Loucy (cell line): ENCODE measurements around the gene SPSB3.

ENCODE experiments used
- H2AFZ ChIP-seq: fragments of 200-600 bp; sonication (generic); 2 replicates; pipeline ENCODE4 v1.6.0; 2016; ENCODE audit warnings: antibody characterized with exemption, mild to moderate bottlenecking, low read length, moderate library complexity
- H3F3A ChIP-seq: fragments of 200-600 bp; 2 replicates; pipeline ENCODE4 v1.6.0; 2016; ENCODE audit warnings: antibody characterized with exemption, low read depth, mild to moderate bottlenecking
- H3K27me3 ChIP-seq: fragments of 200-600 bp; sonication (generic); 2 replicates; pipeline ENCODE4 v1.6.1; 2014; ENCODE audit warnings: low read length, mild to moderate bottlenecking; ENCODE audit not compliant: insufficient read depth, poor library complexity, severe bottlenecking
- H3K36me3 ChIP-seq: fragments of 200-600 bp; sonication (generic); 2 replicates; pipeline ENCODE4 v1.6.1; 2016; ENCODE audit warnings: low read length; ENCODE audit not compliant: insufficient read depth
- H3K4me1 ChIP-seq: fragments of 200-600 bp; sonication (generic); 2 replicates; pipeline ENCODE4 v1.5.1; 2014; ENCODE audit warnings: low read length, mild to moderate bottlenecking; ENCODE audit not compliant: insufficient read depth, poor library complexity, severe bottlenecking
- H3K4me2 ChIP-seq: fragments of 200-600 bp; sonication (generic); 2 replicates; pipeline ENCODE4 v1.6.0; 2014; ENCODE audit warnings: antibody characterized with exemption, low read length, low read depth, mild to moderate bottlenecking; ENCODE audit not compliant: poor library complexity, severe bottlenecking
- H3K4me3 ChIP-seq: fragments of 200-600 bp; sonication (generic); 2 replicates; pipeline ENCODE4 v1.5.1; 2014; ENCODE audit warnings: low read length, mild to moderate bottlenecking, mixed read lengths; ENCODE audit not compliant: poor library complexity, severe bottlenecking
- H3K79me2 ChIP-seq: fragments of 200-600 bp; sonication (generic); 2 replicates; pipeline ENCODE4 v1.6.1; 2014; ENCODE audit warnings: low read length; ENCODE audit not compliant: insufficient read depth
- H3K9ac ChIP-seq: fragments of 200-600 bp; sonication (generic); 2 replicates; pipeline ENCODE4 v1.6.0; 2014; ENCODE audit warnings: mild to moderate bottlenecking, low read depth, low read length, moderate library complexity; ENCODE audit not compliant: poor library complexity, severe bottlenecking
- H3K9me2 ChIP-seq: fragments of 200-600 bp; sonication (generic); replicated peaks from 2 replicates; pipeline ENCODE4 v1.6.1; 2016; ENCODE audit warnings: low read depth, low read length, mixed read lengths
- H3K9me3 ChIP-seq: fragments of 200-600 bp; sonication (generic); 2 replicates; pipeline ENCODE4 v1.6.1; 2014; ENCODE audit warnings: mild to moderate bottlenecking, antibody characterized with exemption, low read length, low read depth; ENCODE audit not compliant: insufficient read depth
- H4K20me1 ChIP-seq: fragments of 200-600 bp; sonication (generic); 2 replicates; pipeline ENCODE4 v1.6.0; 2014; ENCODE audit warnings: antibody characterized with exemption, low read length, mild to moderate bottlenecking; ENCODE audit not compliant: insufficient read depth, poor library complexity, severe bottlenecking
- EZH2phosphoT487 ChIP-seq: fragments of 200-600 bp; IDR thresholded peaks from 2 replicates; pipeline ENCODE4 v1.6.1; 2018; ENCODE audit warnings: antibody characterized with exemption, mild to moderate bottlenecking, moderate library complexity, borderline replicate concordance
- TF ChIP-seq, protein P1 (sequence below): fragments of 200-600 bp; sonication (generic); conservative IDR thresholded peaks from 2 replicates; pipeline ENCODE4 v1.5.1; 2014; ENCODE audit warnings: mild to moderate bottlenecking, antibody characterized with exemption, low read length

Gene SPSB3

DNA sequence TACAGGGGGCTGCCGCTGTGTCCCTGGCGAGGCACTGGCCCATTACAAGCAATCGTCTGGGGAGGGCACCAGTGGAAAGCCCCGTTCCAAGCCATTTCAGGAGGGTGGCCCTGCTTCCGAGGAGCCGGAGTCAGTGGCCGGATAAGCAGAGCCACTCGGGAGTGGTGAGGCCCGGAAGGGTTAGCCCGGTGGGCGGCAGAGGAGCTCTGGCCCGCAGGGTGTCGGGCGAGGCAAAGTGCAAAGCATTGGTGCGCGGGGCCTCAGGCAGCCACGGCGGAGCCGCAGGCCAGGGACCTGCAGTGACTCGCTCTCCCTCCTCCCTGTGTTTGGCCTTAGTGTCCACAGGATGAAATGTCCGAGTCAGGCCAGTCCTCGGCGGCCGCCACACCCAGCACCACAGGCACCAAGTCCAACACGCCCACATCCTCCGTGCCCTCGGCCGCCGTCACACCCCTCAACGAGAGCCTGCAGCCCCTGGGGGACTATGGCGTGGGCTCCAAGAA, 35.6 kb downstream of the SPSB3 start:
- Histone ChIP-seq H3K9ac (no peak overlapping the region), H3K9me3 (no peaks in the 10 kb centered on the region), H2AFZ (no peak overlapping the region), H3K79me2 (no peaks in the 10 kb centered on the region), H3F3A (no peaks in the 10 kb centered on the region), H3K4me3 (no peak overlapping the region), H3K9me2 (no peaks in the 10 kb centered on the region), H3K36me3 (peaks cover 4% of the 10 kb centered on the region; the same call in 1 of the 2 replicates), H3K4me1 (no peaks in the 10 kb centered on the region), H4K20me1 (no peaks in the 10 kb centered on the region), H3K4me2 (no peak overlapping the region), H3K27me3 (no peaks in the 10 kb centered on the region)
- TF ChIP-seq EZH2phosphoT487: no peak
- TF ChIP-seq, protein P1, sequence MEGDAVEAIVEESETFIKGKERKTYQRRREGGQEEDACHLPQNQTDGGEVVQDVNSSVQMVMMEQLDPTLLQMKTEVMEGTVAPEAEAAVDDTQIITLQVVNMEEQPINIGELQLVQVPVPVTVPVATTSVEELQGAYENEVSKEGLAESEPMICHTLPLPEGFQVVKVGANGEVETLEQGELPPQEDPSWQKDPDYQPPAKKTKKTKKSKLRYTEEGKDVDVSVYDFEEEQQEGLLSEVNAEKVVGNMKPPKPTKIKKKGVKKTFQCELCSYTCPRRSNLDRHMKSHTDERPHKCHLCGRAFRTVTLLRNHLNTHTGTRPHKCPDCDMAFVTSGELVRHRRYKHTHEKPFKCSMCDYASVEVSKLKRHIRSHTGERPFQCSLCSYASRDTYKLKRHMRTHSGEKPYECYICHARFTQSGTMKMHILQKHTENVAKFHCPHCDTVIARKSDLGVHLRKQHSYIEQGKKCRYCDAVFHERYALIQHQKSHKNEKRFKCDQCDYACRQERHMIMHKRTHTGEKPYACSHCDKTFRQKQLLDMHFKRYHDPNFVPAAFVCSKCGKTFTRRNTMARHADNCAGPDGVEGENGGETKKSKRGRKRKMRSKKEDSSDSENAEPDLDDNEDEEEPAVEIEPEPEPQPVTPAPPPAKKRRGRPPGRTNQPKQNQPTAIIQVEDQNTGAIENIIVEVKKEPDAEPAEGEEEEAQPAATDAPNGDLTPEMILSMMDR: no peak

DNA sequence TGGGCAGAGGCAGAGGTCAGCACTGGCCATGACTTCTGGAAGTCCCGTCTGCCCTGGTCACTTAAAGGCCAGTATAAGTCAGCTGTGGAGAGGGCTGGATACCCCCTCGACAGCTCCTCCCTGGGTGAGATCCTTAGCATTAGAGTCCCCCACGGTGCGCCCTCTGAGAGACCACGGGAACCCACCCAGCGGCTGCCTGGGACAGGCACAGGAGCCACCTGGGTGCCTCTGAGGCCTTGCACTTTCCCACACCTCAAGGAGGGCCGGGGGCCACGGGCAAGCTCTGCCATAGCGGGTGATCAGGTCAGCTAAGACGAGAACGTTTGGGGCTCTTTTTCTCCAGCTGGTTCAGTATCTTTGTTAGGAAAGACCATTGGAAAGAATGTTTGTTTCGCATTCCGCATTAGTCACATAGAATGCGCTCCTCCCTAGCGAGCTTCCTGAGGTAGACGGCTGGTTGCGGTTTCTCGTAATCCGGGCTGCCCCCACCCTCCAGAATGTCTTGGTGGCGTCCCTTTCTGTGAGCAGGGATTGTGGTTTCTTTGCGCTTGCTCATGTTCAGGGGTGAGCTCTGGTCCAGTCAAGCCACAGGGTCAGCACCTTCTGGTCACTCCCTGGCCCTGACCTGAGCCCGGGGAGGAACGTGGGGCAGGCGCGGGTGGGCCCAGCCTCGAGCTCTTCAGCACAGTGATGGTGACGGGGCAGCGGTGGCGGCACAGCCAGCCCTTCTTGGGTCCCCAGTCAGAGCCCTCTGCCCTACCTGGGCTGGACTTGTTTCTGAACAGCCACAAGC, 36.3 kb downstream of the SPSB3 start:
- peaks cover 4% of the 10 kb centered on the region; the same call in 1 of the 2 replicates for H3K36me3 ChIP-seq
- TF ChIP-seq, protein P1: no peak
- no peak for TF ChIP-seq EZH2phosphoT487
- no peaks in the 10 kb centered on the region for H3K9me2 ChIP-seq
- no peaks in the 10 kb centered on the region for H3K79me2 ChIP-seq
- no peaks in the 10 kb centered on the region for H3K4me1 ChIP-seq
- no peaks in the 10 kb centered on the region for H3K9me3 ChIP-seq
- no peaks in the 10 kb centered on the region for H3K27me3 ChIP-seq
- H2AFZ ChIP-seq: no peak overlapping the region
- no peak overlapping the region for H3K9ac ChIP-seq
- H4K20me1 ChIP-seq: no peaks in the 10 kb centered on the region
- H3K4me3 ChIP-seq: no peak overlapping the region
- no peak overlapping the region for H3K4me2 ChIP-seq
- H3F3A ChIP-seq: no peaks in the 10 kb centered on the region

DNA sequence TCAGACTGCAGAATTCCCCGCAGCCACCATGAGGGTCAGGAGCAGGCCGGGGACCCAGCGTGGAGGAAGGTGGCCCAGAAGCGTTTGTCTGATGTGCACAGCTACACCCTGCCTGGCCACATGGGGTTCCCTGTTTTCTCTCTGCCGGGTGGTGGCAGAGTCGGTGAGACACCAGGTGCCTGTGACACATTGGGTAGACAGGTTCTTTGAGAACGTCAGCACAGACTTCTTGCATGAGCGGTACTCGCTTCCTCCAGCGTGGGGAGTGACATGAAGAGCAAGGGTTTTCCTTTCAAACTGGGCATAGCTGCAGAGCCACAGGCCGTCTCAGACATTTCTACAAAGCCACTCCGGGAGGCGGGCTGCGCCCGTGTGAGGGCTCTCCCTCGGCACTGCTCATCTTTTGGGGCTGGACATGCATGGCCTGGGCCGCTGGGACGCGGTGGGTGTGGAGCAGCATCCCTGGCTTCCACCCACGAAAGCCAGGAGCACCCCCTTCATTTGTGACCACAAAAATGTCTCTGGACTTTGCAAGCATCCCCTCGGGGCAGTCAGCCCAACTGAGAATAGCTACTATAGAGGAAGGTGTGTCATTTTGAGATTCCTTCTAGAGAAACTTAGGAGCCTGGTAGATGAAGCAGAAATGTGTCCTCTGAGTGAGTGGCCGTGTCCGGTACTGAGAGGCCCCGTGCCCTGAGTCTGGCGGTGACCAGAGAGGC, 37.0 kb downstream of the SPSB3 start:
- H3K9ac ChIP-seq: no peak overlapping the region
- peaks cover 4% of the 10 kb centered on the region; the same call in 1 of the 2 replicates for H3K36me3 ChIP-seq

More for the DNA sequence above, 37.0 kb downstream of the SPSB3 start:
- Histone ChIP-seq H3K4me3 (no peak overlapping the region), H3K79me2 (no peaks in the 10 kb centered on the region), H3K9me2 (no peaks in the 10 kb centered on the region), H2AFZ (no peak overlapping the region), H3K27me3 (no peaks in the 10 kb centered on the region), H3K4me2 (no peak overlapping the region), H4K20me1 (no peaks in the 10 kb centered on the region), H3F3A (no peaks in the 10 kb centered on the region), H3K9me3 (no peaks in the 10 kb centered on the region), H3K4me1 (no peaks in the 10 kb centered on the region)
- TF ChIP-seq, protein P1: no peak
